GM12865 (cell line): Measurements from ENCODE around the gene TMOD1.

Experiments
- DNase-seq: peaks from one replicate; pipeline ENCODE4 v3.0.0; 2010; ENCODE audit warnings: low read depth
- H3K4me3 ChIP-seq: 2 replicates; pipeline ENCODE4 v1.5.1; 2011; ENCODE audit warnings: mild to moderate bottlenecking, low read depth, low read length, control low read depth
- TF ChIP-seq, protein P1 (sequence below): IDR thresholded peaks from 2 replicates; pipeline ENCODE4 v1.5.1; 2011; ENCODE audit warnings: low read length, control low read depth, low read depth, inconsistent platforms; ENCODE audit not compliant: insufficient read depth; ENCODE audit errors: missing control alignments

The TMOD1 gene

DNA sequence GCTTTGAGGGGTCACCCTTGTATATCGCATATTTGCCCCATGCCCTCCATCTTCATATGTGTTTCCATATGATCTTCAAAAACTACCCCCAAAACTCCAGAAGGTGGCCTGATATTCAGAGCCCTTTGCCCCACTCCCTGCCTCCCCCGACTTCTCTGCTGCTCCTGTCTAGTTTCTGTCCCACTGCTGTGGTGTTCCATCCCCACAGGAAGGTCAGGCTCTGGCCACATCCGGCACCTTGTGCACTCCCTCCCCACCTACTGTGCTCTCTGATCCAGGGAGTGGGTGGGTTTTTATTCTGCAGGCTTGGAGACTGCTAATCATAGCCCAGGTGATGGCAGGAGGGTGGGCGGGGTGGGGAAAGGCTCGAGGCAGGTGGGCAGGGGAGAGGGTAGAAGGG is 52.4 kb downstream of the TMOD1 start:
- TF ChIP-seq, protein P1, sequence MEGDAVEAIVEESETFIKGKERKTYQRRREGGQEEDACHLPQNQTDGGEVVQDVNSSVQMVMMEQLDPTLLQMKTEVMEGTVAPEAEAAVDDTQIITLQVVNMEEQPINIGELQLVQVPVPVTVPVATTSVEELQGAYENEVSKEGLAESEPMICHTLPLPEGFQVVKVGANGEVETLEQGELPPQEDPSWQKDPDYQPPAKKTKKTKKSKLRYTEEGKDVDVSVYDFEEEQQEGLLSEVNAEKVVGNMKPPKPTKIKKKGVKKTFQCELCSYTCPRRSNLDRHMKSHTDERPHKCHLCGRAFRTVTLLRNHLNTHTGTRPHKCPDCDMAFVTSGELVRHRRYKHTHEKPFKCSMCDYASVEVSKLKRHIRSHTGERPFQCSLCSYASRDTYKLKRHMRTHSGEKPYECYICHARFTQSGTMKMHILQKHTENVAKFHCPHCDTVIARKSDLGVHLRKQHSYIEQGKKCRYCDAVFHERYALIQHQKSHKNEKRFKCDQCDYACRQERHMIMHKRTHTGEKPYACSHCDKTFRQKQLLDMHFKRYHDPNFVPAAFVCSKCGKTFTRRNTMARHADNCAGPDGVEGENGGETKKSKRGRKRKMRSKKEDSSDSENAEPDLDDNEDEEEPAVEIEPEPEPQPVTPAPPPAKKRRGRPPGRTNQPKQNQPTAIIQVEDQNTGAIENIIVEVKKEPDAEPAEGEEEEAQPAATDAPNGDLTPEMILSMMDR, result no peak
- H3K4me3 ChIP-seq, result no peak overlapping the region
- DNase-seq, result no peak

DNA sequence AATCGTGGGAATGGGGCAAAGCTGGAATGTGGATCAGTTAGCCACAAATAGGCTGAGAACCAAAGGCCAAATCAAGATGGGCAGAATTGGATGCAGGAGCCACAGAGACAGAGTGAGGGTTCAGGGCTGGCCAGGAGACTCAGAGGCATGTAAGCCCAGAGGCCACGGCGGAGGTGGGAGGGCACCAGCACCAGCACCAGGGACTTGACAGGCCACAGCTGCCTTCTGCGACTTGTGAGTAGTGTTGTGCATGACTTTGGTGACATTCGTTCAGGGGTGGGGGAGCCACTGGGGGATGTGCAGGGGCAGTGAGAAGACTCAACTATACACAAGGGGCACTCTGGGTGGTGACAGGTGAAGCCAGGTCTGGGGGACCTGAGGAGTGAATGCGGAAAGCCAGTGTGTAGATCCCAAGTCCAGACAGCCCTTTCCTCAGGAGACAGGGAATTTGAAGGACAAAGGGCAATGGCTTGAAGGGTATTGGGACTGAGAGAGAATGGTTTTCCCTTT is 53.2 kb downstream of the TMOD1 start:
- TF ChIP-seq, protein P1, result no peak
- no peak for DNase-seq
- no peak overlapping the region for H3K4me3 ChIP-seq

DNA sequence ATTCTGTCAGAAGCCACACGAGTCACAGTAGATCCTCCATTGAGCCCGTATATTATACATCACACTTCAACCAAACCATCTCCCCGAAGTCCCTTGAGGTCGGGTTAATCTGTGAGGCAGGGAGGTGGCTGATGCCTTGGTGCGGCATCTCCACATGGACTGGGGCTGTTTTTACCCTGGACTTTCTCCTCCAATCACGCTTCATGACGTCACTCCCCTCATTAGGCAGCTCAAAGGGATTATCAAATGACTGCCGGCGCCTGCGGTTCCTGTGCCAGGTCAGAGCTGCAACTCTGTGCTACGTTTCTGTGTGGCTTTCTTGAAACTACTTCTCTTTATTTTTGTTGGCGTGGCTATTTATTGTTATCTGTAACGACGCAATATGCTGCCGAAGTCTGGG is 53.7 kb downstream of the TMOD1 start:
- no peak for DNase-seq
- H3K4me3 ChIP-seq, result no peak overlapping the region
- TF ChIP-seq, protein P1, result no peak

DNA sequence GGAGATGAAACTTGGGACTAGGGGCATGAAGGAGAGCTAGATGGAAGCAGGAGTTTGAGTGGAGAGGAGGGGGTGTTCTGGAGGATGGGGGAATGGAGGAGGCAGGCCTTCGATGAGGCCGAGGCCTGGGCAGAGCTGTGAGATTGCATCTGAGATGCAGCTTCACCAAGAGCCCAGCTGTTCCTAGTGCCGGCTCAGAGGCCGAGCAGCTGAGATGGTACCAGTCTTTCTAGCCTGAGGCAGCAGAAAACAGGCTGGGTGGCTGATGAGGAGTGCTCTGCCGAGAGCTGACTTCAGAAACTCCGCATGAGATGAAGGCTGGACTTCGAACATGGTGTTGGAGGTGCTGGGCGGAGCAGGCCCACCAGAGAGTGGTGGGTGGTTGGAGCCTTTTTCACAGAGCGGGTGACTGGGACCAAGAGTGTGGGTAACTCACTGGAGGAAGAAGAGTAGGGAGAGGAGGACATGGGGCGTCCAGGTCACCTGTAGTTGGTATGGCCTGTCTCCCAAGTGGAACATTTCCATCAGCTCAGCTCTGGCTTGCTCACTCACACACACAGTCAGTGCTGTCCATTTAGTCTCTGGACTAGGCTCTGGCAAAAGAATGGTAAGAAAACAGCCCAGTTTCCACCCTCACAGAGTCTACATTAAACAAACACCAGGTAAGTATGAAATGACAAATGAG is 54.7 kb downstream of the TMOD1 start:
- no peak for DNase-seq
- no peak overlapping the region for H3K4me3 ChIP-seq
- TF ChIP-seq, protein P1, result no peak

DNA sequence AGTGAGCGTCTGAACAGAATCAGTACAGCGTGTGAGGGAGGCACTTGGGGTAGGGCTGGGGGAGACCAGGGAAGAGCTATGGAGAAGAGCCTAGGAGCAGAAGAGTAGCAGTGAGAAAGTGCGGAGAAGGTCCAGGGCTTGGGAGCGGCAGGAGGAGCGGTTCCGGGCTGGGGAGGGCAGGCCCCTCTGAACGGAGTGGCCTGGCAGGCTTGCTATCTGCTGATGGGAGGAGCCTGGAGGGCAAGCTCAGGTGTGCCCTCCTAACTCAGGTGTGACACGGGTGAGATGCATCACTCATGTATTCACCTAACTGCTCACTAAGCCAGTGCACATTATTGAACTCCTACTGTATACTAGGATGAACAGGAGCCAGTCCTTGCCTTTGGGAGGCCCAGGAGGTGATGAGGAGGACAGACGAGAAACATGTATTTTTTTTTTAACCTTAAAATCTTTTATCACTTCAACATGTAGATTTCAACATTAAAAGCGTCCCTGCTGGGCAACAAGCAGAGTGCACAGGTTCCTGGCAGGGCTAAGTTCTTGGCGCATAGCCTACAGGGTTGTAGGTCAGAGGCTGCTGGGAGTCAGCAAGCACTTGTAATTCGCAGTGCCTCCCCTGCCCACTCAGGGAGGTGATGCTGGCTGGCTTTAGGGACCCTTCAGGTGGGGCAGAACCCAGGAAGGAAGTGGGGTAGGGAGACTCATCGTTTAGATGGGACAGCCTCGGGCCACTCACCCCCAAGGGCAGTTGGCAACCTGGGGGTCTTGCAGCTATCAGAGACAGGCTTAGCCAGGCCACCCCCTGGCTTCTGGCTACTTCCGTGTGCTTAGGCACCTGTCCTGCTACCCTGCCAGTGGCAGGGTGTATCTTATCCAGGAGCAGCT is 55.5 kb downstream of the TMOD1 start:
- no peak overlapping the region for H3K4me3 ChIP-seq
- no peak for DNase-seq
- TF ChIP-seq, protein P1, result no peak

DNA sequence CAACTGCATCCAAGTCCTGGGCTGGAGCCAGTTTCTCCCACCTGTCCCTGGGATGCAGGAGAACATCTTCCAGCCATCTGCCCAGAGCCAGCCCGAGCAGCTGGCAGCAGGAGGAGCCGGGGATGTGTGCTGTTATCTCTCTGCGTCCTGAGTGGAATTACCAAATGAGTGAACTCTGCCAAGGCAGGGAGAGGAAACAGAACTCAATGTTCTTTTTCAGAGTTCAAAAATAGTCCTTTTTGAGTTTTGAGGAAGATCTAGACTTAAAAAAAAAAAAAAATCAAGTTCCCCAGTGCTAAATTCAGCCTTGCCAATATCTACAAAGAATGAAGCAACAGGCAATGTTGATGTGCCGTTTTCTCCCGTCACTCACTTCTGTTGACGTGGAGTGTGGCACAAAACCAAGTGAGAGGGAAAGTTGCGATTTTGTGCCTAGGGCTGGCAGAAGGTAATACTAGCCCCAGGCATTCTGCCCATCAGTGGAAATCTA is 56.2 kb downstream of the TMOD1 start:
- no peak overlapping the region for H3K4me3 ChIP-seq
- TF ChIP-seq, protein P1, result no peak
- no peak for DNase-seq
